HG02970 (cell line): ENCODE data around the gene VAV2.

ENCODE experiments used
- ATAC-seq: cut with Tn5 transposase; IDR thresholded peaks from one replicate; pipeline ENCODE4 v1.9.1; 2021; ENCODE audit warnings: mild to moderate bottlenecking, moderate library complexity, moderate number of reproducible peaks; ENCODE audit not compliant: unreplicated experiment, low FRiP score

Gene VAV2

GRCh38 chr9:134028076-134028475 lies 36.0 kb upstream of the VAV2 start:
- no peak for ATAC-seq

DNA sequence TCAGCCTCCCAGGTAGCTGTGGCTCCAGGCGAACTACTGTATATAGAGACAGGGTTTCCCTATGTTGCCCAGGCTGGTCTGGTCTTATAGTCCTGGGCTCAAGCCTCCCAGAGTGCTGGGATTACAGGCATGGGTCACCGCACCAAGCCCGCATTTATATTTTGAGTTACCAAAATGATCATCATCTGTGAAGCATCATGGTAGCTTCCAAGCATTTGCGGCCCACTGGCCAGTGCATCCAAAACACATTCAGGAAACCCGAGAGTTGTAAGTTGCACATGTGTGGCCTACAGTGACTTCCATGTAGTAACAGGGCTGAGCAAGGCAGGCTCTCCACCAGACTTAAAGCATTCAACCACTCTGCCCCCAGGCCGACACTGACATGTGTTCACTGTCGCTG lies 35.4 kb upstream of the VAV2 start:
- no peak for ATAC-seq

DNA sequence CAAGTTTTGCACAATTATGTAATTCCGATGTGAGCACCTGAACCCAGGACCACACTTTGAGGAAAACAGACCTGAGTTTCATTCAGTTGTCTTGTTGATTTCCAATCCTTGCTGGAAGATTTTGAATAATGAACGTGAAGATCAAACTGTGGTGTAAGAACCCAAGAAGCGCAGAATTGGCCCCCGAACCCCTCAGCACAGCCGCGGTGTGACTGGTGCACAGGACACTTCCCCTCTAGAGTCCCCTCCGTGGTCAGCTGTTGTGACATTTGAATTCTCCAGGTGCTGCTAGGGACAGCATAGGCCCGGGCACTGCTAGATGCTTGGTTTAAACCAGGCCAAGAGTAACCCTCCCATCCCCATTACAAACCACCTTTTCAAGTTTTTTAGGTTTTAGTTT lies 34.9 kb upstream of the VAV2 start:
- ATAC-seq, result no peak

DNA sequence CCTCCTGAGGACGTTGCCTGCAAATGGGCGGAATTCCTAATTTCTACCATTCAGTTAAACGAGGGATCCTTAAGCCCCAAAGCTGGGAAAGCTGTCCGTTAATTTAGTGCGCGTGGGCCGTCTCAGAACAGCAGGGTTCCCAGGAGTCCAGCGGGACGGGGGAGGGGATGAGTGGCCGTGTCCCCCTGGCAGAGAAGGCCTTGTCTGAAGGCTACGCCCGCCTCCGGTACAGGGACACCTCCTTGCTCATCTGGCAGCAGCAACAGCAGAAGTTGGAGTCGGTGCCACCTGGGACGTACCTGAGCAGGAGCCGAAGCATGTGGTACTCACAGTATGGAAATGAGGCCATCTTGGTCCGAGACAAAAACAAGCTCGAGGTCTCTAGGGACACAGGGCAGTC lies 34.5 kb upstream of the VAV2 start:
- no peak for ATAC-seq

- peak; percentile 31 for ATAC-seq
Observed at GRCh38 chr9:134025606-134026541, 33.8 kb upstream of the VAV2 start.

DNA sequence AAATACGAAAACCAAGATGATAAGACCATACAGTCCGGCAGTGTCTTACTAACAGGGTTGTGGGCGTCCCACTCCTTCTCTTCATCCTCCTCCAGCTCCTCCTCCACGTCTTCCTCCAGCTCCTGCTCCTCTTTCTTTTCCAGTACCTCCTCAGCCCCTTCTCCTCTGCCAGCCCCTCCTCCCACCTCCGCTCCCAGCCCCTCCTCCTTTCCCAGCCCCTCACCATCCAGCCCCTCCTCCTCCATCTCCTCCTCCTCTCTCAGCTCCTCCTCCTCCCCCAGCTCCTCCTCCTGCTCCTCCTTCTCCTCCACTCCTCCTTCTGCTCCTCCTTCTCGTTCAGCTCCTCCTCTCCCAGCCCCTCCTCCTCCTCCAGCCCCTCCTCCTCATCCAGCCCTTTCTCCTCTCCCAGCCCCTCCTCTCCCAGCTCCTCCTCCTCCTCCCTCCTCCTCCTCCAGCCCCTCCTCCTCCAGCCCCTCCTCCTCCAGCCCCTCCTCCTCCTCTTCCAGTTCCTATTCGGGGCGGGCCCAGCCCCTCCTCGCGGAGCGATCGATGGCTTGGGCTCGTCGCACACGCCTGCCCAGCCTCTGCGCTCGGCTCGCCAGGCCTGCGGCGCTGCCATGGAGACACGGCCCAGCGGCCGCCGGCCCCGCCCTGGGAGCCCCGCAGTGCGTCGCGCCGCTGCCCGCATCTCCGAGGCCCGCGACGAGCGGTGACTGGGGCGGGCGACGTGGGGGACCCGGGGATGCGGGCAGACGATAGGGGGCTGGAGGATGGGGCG lies 32.9 kb upstream of the VAV2 start, which contains the start of gene BRD3OS:
Gene BRD3OS, plus strand, starts transcription at position 654 of the 778 bp plus-strand sequence. CDS start 1,267 bp downstream, outside the sequence.
- peak; percentile 91 for ATAC-seq

DNA sequence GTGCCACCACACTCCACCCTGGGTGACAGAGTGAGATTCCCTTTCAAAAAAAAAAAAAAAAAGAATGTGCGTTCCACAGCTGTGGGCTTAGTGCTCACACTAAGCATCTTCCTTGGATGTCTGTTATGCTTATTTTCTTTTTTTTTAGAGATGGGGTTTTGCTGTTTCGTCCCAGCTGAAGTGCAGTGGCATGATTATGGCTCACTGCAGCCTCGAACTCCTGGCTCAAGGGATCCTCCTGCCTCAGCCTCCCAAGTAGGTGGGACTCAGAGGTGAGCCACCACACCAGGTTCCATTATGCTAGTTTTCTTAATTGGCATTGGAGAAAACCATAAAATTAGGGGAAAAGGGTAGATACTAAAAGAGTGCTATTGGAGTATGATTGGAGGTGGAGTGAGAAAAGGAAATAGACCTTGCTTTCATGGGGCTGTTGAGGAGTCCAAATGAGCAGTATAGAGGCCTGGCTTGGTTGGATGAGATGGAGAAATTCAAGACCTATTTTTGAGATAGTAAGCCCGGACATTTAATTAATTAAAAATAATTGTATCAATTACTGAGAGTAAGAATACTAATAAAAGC lies 32.2 kb upstream of the VAV2 start:
- no peak for ATAC-seq

DNA sequence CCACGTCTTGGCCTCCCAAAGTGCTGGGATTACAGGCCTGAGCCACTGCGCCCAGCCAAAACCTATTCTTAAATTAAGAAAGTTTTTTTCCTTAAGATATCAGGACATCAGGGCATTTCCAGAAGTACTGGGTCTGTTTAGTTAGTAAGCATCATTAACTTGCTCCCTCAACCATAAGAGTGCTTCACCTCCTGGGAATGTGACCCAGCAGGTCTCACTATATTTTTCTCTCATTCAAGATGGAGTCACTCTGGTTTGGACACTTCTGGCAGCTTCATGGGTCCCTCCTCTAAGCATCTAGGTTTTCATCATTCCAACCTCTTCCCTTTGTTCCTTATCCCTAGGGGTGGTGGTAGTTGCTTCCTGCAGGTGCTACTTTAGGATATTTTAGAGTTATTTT lies 22.8 kb upstream of the VAV2 start:
- ATAC-seq, result no peak

DNA sequence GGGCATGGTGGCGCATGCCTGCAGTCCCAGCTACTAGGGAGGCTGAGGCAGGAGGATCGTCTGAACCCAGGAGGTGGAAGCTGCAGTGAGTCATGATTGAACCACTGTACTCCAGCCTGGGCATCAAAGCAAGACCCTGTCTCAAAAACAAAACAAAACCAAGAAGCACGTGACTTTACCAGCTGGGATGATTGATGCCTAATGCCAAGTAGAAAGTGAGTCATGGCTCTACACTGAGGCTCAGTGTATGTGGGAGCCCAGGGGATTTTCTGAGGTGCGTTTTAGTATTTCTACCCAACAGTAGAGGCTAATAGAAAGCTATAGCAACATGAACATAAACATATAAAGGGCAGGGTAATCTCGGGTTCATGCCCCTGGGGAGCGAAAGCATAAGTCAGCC lies 19.3 kb upstream of the VAV2 start:
- no peak for ATAC-seq

DNA sequence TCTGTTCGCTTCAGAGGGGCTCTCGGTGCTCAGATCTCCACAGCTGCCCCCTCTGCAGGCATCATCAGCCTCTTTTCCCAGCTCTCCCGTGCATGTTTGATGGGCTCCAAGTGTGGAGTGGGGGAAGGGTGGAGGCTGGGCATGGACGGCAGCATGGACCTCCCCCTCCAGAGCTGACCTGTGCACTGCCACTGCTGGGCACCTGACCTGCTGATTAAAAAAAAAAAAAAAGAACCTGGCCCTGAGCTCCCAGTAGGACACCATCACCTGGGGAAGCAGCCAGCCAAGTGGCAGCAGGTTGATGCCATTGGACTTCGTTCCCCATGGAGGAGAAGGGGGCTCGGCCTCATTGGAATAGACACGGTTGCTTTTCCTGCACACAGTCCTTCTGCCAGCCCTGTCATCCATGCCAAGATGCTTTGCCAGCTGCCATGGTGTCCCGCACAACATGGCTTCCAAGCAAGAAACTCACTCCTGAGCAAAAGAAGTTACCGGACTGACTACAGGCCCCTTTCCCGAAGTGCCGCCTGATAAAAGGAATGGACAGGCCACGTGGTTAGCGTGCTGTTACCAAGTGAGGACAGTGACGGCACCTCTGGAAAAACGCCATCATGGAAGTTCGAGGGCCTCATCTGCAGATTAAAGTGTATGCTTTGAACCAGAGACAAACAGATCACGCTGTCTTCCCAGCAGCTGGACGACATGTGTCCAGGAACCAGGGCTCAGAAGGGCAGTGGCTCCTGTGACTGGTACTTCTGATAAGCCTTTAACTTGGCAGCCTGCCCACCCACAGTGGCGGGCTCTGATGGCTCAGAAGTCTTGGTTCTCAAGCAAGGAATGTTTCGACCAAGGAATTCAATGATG lies 18.4 kb upstream of the VAV2 start:
- ATAC-seq, result no peak

GRCh38 chr9:134007571-134007970 lies 15.4 kb upstream of the VAV2 start:
- ATAC-seq, result no peak

GRCh38 chr9:134007150-134007549 lies 15.0 kb upstream of the VAV2 start:
- ATAC-seq, result no peak

DNA sequence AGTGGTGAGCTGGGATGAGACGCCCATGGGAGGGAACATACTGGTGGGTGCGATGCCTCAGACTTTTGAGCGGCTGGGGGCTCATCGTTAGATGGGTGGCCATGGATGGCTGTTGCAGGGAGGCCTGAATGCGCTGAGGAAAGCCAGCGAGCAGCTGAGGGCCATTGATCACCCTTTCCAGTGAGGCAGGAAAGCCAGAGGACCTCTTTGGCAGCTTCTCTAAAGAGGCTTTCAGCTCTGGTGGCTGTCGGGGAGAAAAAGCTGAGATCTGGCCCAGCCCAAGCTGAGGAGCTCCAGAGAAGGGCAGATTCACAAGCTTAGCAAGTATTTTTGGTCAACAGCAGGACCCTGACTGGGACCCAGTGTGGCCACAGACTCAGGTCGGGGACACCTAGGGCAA lies 13.3 kb upstream of the VAV2 start:
- ATAC-seq, result no peak

DNA sequence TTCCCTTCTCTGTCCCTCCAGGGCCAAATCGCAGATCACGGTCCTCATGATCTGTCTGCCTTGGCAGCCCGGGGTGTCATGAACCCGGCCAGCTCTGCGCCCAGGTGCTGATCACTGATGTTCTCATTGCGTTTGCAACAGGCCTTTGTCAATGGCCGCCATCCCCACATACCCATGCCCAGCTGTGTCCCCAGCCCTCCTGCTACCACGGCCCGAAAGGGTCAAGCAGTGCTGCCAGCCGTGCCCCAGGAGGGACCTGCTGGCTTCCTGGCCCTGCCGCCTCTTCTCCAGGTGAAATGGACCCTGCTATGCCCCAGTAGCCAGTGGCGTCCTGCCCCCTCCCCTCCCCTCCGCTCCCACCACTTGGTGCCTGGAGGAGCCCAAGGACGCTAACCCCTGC lies 12.8 kb upstream of the VAV2 start:
- ATAC-seq, result no peak

GRCh38 chr9:134004131-134004873 lies 12.2 kb upstream of the VAV2 start:
- no peak for ATAC-seq

DNA sequence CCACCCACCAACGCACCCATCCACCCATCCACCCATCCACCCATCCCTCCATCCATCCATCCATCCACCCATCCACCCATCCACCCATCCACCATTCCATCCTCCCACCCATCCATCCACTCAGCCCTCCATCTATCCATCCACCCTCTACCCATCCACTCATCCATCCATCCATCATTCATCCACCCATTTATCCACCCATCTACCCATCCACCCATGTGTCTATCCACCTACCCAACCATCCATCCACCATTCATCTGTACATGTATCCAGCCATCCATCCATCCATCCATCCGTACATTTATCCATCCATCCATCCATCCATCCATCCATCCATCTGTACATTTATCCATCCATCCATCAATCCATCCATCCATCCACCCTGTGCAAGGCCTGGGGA lies 11.1 kb upstream of the VAV2 start:
- ATAC-seq, result no peak

DNA sequence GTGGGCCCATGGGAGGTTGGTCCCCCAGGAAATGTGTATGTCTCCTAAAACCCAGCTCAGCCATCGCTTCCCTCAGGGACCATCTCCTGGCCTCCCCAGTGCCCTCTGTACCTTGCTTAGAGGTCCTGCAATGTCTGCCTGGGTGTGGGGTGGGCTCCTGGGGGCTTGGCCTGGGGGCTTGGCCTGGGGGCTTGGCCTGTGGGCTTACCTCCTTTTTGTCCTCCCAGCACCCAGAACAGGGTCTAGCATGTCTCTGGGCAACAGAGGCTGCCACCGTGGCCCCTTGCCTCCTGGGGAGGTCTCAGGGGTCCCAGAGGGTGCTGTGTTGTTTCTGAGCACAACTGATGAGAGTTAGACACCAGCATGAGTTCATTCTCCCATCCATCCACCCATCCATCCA lies 10.7 kb upstream of the VAV2 start:
- no peak for ATAC-seq

GRCh38 chr9:133999851-134000265 lies 7.7 kb upstream of the VAV2 start:
- no peak for ATAC-seq

- ATAC-seq, result no peak
Observed at GRCh38 chr9:133998915-133999595, 6.9 kb upstream of the VAV2 start.
